Stimulated activated naive CD8-positive, alpha-beta T cell treated with anti-CD3 and anti-CD28 coated beads, Interleukin-15, Interleukin-2, amounts not matched to agents 100 ng/mL and 50 ng/mL, for 24 hours (primary cell): ENCODE data around the gene RSAD2.

ENCODE experiments used
- H3K27ac Mint-ChIP-seq: one replicate; pipeline ENCODE4 v1.8.0; 2021; ENCODE audit warnings: mild to moderate bottlenecking, mixed read lengths
- H3K27me3 Mint-ChIP-seq: one replicate; pipeline ENCODE4 v1.8.0; 2021; ENCODE audit warnings: mixed read lengths
- H3K36me3 Mint-ChIP-seq: one replicate; pipeline ENCODE4 v1.8.0; 2021; ENCODE audit warnings: low read depth, mixed read lengths
- H3K4me1 Mint-ChIP-seq: one replicate; pipeline ENCODE4 v1.8.0; 2021; ENCODE audit warnings: low read depth, mixed read lengths
- H3K4me3 Mint-ChIP-seq: one replicate; pipeline ENCODE4 v1.8.0; 2021; ENCODE audit warnings: mild to moderate bottlenecking, mixed read lengths
- H3K9me3 Mint-ChIP-seq: one replicate; pipeline ENCODE4 v1.8.0; 2021; ENCODE audit warnings: mixed read lengths

The RSAD2 gene

GRCh38 chr2:6877402-6878304, at the start of gene RSAD2:
Gene RSAD2, plus strand, starts transcription at chr2:6877777. Its CDS starts 24 bp downstream, at chr2:6877801.
- Mint-ChIP-seq H3K4me3 (peak within 1 kb of the TSS; percentile 77), H3K9me3 (peaks cover 5% of the 10 kb centered on the region), H3K27me3 (no peaks in the 10 kb centered on the region), H3K36me3 (peaks cover 5% of the 10 kb centered on the region), H3K27ac (peak within 1 kb of the TSS; percentile 11), H3K4me1 (peaks cover 82% of the 10 kb centered on the region)

DNA sequence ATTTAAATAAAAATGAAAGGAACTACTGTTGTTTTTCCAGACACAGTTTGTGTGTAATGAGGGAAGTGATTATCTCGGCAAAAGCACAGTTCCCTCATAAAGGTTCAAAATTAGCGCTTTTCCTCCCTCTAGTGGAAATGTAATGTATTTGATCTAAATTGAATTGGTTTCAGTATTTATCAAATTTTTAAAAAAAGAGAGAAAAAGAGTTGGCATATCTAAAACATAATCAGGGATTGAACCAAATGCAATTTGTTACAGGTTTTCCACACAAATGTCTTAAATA, 49.3 kb upstream of the RSAD2 start:
- H3K36me3 Mint-ChIP-seq = peaks cover 16% of the 10 kb centered on the region
- no peak overlapping the region for H3K27ac Mint-ChIP-seq
- H3K27me3 Mint-ChIP-seq = no peaks in the 10 kb centered on the region
- peaks cover 13% of the 10 kb centered on the region for H3K4me1 Mint-ChIP-seq
- H3K4me3 Mint-ChIP-seq = no peak overlapping the region
- H3K9me3 Mint-ChIP-seq = peaks cover 18% of the 10 kb centered on the region

- Mint-ChIP-seq H3K27me3 (no peaks in the 10 kb centered on the region), H3K36me3 (peaks cover 32% of the 10 kb centered on the region), H3K4me3 (no peak overlapping the region), H3K9me3 (peaks cover 36% of the 10 kb centered on the region), H3K27ac (no peak overlapping the region), H3K4me1 (peaks cover 25% of the 10 kb centered on the region)
Measured at GRCh38 chr2:6831229-6831628, 46.3 kb upstream of the RSAD2 start.

DNA sequence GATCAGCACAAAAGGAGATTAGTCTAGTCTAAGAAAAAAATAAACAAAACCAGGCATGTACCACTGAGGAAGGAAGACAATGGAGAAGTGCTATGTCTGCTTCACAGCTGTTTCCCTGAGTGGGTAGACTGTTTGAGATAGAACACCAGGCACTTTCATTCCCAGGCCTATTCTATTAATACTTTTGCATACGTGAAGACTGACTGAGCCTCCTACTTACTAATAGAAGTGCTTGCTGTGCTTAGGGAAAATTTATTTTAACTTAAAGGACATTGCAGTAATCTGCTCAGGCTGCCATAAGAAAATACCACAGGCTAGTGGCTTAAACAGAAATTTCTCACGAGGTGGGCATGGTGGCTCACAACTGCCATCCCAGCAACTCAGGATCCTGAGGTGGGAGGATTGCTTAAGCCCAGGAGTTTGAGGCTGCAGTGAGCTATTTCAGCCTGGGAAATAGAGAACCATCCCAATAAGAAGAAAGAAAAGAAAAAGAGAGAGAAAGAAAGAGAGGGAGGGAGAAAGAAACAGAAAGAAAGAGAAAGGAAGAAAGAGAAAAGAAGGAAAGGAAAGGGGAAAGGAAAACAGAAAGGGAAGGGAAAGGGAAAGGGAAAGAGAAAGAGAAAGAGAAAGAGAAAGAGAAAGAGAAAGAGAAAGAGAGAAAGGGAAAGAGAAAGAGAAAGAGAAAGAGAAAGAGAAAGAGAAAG, 44.8 kb upstream of the RSAD2 start:
- Mint-ChIP-seq H3K27ac (peak overlapping the region; percentile 79), H3K27me3 (no peaks in the 10 kb centered on the region), H3K4me1 (peaks cover 18% of the 10 kb centered on the region), H3K36me3 (peaks cover 35% of the 10 kb centered on the region), H3K9me3 (peaks cover 36% of the 10 kb centered on the region), H3K4me3 (no peak overlapping the region)

DNA sequence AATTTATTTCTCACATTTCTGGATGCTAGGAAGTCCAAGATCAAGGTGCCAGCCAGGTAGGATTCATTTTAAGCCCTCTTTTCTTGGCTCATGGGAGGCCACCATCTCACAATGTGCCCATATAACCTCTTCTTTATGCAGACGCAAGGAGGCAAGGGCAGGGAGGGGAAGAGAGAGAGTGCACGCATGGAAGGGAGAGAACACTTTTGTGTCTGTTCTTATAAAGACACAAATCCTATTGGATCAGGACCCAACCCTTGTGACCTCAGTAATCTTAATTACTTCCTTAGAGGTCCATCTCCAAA, 44.3 kb upstream of the RSAD2 start:
- Mint-ChIP-seq H3K4me1 (peaks cover 18% of the 10 kb centered on the region), H3K36me3 (peaks cover 35% of the 10 kb centered on the region), H3K27me3 (no peaks in the 10 kb centered on the region), H3K4me3 (no peak overlapping the region), H3K9me3 (peaks cover 36% of the 10 kb centered on the region), H3K27ac (peak overlapping the region; percentile 79)

DNA sequence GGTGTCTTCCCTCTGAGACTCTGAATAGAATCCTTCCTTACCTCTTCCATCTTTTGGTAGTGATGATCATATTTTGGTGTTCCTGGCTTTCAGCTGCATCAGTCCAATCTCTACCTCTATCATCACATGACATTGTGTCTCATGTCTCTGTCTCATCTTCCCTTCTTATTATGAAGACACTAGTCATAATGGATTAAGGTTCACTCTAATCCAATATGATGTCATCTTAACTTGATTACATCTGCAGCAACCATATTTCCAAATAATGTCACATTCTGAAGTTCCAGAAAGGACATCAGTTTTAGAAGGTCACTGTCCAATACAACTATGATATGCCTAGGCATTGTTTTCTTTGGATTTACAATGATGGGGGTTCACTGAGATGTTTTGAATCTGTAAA, 43.4 kb upstream of the RSAD2 start:
- H3K4me3 Mint-ChIP-seq = no peak overlapping the region
- no peak overlapping the region for H3K27ac Mint-ChIP-seq
- peaks cover 18% of the 10 kb centered on the region for H3K4me1 Mint-ChIP-seq
- H3K36me3 Mint-ChIP-seq = peaks cover 38% of the 10 kb centered on the region
- H3K9me3 Mint-ChIP-seq = peaks cover 36% of the 10 kb centered on the region
- no peaks in the 10 kb centered on the region for H3K27me3 Mint-ChIP-seq

DNA sequence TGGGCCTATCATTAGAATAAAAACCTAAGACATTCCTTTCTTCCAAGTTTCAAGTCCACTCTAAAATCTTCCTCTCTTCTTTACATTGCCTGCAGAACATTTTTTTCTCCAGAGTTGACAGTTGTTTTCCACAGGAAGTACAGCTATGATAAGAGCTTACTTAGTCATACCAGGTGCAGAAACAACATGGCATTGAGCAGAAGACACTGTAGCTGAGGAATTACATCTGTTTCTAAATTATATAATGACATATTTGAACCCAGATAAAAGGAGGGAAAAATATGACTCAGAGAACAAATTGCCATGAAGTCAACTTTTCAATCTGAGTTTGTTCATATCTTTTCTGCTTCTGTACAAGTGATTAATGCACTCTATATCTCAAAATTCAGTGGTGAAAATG, 42.1 kb upstream of the RSAD2 start:
- Mint-ChIP-seq H3K4me3 (no peak overlapping the region), H3K36me3 (peaks cover 49% of the 10 kb centered on the region), H3K4me1 (peaks cover 18% of the 10 kb centered on the region), H3K27ac (peak overlapping the region; percentile 38), H3K27me3 (no peaks in the 10 kb centered on the region), H3K9me3 (peaks cover 46% of the 10 kb centered on the region)

DNA sequence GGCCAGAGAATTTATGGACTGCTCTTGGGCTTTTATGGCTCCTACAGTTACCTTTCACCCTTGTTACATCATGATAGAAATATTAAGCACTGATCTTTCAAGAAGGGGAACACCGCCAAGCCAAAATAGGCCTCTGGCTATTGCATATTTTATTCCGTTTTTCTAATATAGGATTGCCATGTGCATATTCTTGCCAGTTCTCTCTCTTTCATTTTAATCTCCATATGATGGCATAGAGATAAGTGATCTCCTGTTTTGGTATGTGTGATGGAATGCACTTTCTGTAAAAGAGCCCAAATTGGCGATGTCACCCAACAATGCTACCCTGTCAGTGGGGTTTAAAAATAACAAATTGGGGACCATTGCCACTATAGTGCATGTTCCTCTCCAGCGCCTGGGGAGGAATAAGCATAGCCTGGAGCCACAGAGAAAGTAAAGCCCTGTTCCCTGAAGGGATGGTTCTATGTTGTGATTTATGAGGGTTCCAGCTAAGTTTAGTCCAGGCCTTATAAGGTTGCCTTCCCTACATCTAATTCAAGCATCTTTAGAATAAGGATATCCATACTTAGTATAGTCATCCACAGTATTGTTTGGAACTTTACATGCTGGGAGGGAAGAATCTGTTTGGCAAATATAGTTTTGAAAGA, 38.8 kb upstream of the RSAD2 start:
- H3K4me3 Mint-ChIP-seq = no peak overlapping the region

DNA sequence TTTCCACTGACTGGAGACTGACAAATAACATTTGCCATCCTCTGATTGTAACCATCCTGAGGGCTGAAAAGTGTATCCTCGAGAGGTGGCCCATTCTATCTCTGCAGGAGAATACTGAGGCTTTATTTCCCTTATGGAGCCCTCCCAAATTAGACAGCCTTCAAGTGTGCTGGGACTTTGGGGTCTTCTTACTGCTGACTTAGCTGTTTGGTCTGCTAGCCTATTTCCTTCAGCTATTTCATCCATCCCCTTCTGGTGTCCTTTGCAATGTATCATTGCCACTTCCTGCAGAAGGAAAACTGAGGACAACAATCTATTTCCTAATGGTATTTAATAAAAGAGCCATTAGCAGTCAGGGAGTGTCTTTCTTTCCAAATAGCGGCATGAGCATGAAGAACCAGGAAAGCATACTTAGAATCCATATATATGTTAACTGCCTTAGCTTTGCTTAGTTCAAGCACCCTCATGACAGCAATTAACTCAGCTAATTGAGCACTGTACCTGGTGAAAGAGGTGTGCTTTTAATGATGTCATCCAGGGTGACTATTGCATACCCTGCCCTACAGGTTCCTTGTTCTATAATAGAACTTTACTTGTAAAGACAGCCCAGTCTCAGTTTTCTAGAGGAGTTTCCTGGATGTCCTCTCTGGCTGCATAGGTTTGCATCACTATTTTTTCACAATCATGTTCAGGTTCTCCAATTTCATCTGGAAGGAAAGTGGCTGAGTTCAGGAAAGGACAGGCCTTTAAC, 35.9 kb upstream of the RSAD2 start:
- no peak overlapping the region for H3K27ac Mint-ChIP-seq
- H3K36me3 Mint-ChIP-seq = peaks cover 60% of the 10 kb centered on the region
- peaks cover 6% of the 10 kb centered on the region for H3K4me1 Mint-ChIP-seq
- peaks cover 38% of the 10 kb centered on the region for H3K9me3 Mint-ChIP-seq
- no peak overlapping the region for H3K4me3 Mint-ChIP-seq
- H3K27me3 Mint-ChIP-seq = no peaks in the 10 kb centered on the region

More for the DNA sequence above, 38.8 kb upstream of the RSAD2 start:
- Mint-ChIP-seq H3K4me1 (peaks cover 13% of the 10 kb centered on the region), H3K27ac (no peak overlapping the region), H3K36me3 (peaks cover 54% of the 10 kb centered on the region), H3K27me3 (no peaks in the 10 kb centered on the region), H3K9me3 (peaks cover 40% of the 10 kb centered on the region)

DNA sequence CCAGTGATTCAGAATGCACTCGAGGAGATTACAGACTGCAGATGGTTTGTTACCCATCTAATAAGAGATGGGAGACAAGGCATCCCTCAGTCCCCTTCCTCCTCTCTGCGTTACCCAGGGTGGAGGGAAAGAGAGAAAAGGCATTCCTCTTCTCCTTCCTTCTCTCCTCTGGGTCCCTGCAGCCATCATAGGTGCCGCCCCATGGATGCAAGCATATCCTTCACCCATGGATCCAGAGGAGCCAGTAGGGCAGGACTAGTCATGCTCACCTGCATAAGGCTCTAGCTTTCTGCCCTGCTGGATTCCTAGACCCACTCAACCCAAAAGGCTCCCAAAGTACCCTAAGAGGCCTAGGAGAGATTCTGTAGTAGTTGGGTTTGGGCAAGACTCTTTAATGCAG, 32.3 kb upstream of the RSAD2 start:
- H3K9me3 Mint-ChIP-seq = peaks cover 48% of the 10 kb centered on the region
- H3K27ac Mint-ChIP-seq = no peak overlapping the region
- H3K4me1 Mint-ChIP-seq = peaks cover 8% of the 10 kb centered on the region
- peaks cover 75% of the 10 kb centered on the region for H3K36me3 Mint-ChIP-seq
- H3K4me3 Mint-ChIP-seq = no peak overlapping the region
- H3K27me3 Mint-ChIP-seq = no peaks in the 10 kb centered on the region

DNA sequence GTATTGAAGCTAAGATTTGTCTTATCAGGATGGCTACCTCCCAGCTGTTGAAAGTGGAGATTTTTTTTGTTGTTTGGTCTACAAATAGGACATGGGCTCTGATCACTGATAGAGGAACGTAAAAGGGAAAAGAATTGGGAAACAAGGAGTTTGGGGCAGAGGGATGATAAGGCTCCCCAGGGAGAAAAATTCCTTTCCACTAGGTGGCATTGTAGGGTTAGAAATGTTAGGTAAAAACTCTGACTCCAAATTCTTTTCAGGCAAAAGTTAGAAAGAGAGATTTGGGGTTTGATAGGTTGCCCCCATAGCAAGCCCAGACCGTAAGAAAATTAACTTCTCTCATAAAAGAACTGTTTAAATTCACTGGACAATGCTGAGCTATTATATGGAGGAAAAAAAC, 31.7 kb upstream of the RSAD2 start:
- Mint-ChIP-seq H3K4me1 (peaks cover 8% of the 10 kb centered on the region), H3K27me3 (no peaks in the 10 kb centered on the region), H3K9me3 (peaks cover 43% of the 10 kb centered on the region), H3K27ac (no peak overlapping the region), H3K36me3 (peaks cover 76% of the 10 kb centered on the region), H3K4me3 (no peak overlapping the region)

- Mint-ChIP-seq H3K36me3 (peaks cover 75% of the 10 kb centered on the region), H3K4me3 (no peak overlapping the region), H3K9me3 (peaks cover 38% of the 10 kb centered on the region), H3K27ac (no peak overlapping the region), H3K4me1 (peaks cover 8% of the 10 kb centered on the region), H3K27me3 (no peaks in the 10 kb centered on the region)
Measured at GRCh38 chr2:6846540-6846939, 31.0 kb upstream of the RSAD2 start.

DNA sequence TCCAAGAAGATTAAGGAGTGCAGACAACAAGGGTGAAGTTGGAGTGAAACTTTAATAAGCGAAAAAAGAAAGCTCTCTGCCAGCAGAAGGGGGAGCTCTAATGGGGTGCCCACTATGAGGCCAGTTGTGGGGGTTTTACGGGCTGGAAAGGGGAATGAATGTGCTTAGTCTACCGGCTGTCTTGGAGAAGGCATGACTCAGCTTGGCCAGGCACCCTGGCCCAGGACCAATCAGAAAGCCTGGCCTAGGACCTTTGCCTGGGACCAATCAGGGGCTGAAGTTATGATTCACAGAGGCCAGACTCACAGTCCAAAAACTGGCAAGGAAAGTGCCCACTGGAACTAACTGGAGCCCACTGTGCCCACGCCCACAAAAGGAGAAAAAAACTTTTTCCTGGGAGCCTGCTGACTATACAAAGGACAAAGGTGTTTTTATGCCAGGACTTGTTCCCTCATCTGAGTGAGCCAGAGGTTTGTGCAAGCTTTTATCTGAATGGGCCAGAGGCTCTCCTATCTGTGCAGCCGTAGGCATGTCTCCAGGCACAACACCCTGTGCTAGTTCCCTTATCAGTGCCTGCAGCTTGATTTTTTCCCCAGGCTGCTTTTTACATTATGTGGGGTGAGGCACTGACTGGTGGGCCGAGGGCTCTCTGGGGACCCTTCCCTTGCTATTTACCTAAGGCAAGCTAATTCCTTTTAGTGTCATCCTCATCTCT, 30.5 kb upstream of the RSAD2 start:
- H3K27ac Mint-ChIP-seq = no peak overlapping the region
- H3K4me3 Mint-ChIP-seq = no peak overlapping the region
- H3K9me3 Mint-ChIP-seq = peaks cover 38% of the 10 kb centered on the region
- H3K36me3 Mint-ChIP-seq = peaks cover 74% of the 10 kb centered on the region
- H3K27me3 Mint-ChIP-seq = no peaks in the 10 kb centered on the region
- H3K4me1 Mint-ChIP-seq = peaks cover 8% of the 10 kb centered on the region

DNA sequence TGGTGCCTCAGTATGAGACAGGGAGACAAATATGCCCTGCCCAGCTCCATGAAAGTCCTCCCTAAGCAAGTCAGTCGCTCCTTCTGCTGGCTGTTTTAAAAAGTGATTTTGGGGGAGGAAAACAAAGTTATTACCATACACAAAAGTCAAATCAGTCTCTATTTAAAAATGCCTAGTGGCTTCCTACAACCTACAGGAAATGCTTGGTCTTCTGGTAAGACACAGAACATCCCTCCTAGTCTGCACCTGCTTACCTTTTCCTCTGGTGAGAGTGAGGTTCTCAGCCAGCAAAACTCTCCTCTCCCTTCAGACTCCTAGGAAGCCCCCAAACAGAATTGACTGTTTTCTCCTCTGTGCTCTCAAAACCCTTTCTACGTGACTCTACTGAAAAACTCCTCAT, 25.4 kb upstream of the RSAD2 start:
- Mint-ChIP-seq H3K27ac (no peak overlapping the region), H3K36me3 (peaks cover 73% of the 10 kb centered on the region), H3K27me3 (no peaks in the 10 kb centered on the region), H3K4me1 (no peaks in the 10 kb centered on the region), H3K9me3 (peaks cover 15% of the 10 kb centered on the region), H3K4me3 (no peak overlapping the region)
